Astrocyte (in vitro differentiated cells and primary cell): Measurements from ENCODE around the gene ZNF283.
"Not testable (repeated sequence)": the region's sequence is repeated elsewhere in the genome, so short reads cannot be mapped to it uniquely, and the experiment has no call there.

Source experiments
- CTCF ChIP-seq: IDR thresholded peaks from 2 replicates; pipeline ENCODE4 v1.5.1; 2011; ENCODE audit warnings: low read depth, mild to moderate bottlenecking, inconsistent platforms, low read length, moderate library complexity; ENCODE audit not compliant: insufficient read depth
- EZH2 ChIP-seq: IDR thresholded peaks from 2 replicates; pipeline ENCODE4 v1.6.1; 2012; ENCODE audit warnings: mild to moderate bottlenecking, low read length, inconsistent platforms; ENCODE audit not compliant: insufficient read depth

- TF ChIP-seq CTCF, EZH2: not testable (repeated sequence)
Measured at GRCh38 chr19:43817454-43817853, 9.7 kb upstream of the ZNF283 start.
